RWPE2 (cell line): ENCODE results near the gene AICDA.
"Not testable (repeated sequence)": the region's sequence is repeated elsewhere in the genome, so short reads cannot be mapped to it uniquely, and the experiment has no call there.

Experiments
- ATAC-seq: fragments of 200-7000 bp; cut with Tn5 transposase; 3 replicates; pipeline ENCODE4 v1.9.1; 2021; ENCODE audit warnings: low read depth
- DNase-seq: peaks from one replicate; pipeline ENCODE4 v3.0.0-alpha.2; 2020; ENCODE audit warnings: low spot score
- H3K27ac ChIP-seq: fragments of 450-650 bp; 2 replicates; pipeline ENCODE4 v1.5.1; 2017; ENCODE audit warnings: mild to moderate bottlenecking; ENCODE audit not compliant: poor library complexity, severe bottlenecking
- H3K27me3 ChIP-seq: fragments of 250-450 bp; sonication (Bioruptor Pico); 2 replicates; pipeline ENCODE4 v1.5.1; 2021; ENCODE audit warnings: mild to moderate bottlenecking, moderate library complexity; ENCODE audit not compliant: insufficient read depth, poor library complexity, severe bottlenecking
- H3K36me3 ChIP-seq: fragments of 250-450 bp; sonication (Bioruptor Pico); 2 replicates; pipeline ENCODE4 v1.5.1; 2020; ENCODE audit warnings: low read depth, mild to moderate bottlenecking, moderate library complexity
- H3K4me1 ChIP-seq: fragments of 250-450 bp; sonication (Bioruptor Pico); 2 replicates; pipeline ENCODE4 v1.5.1; 2021; ENCODE audit warnings: mild to moderate bottlenecking, moderate library complexity; ENCODE audit not compliant: insufficient read depth, poor library complexity, severe bottlenecking
- H3K4me3 ChIP-seq: fragments of 250-450 bp; sonication (Bioruptor Pico); 2 replicates; pipeline ENCODE4 v1.5.1; 2021; ENCODE audit warnings: mild to moderate bottlenecking, moderate library complexity; ENCODE audit not compliant: severe bottlenecking
- H3K9me3 ChIP-seq: fragments of 250-450 bp; sonication (Bioruptor Pico); 2 replicates; pipeline ENCODE4 v1.5.1; 2021; ENCODE audit warnings: mild to moderate bottlenecking, moderate library complexity; ENCODE audit not compliant: severe bottlenecking
- CTCF ChIP-seq: fragments of 450-650 bp; IDR thresholded peaks from one replicate; pipeline ENCODE4 v1.5.1; 2017; ENCODE audit warnings: mild to moderate bottlenecking, moderate library complexity; ENCODE audit not compliant: poor library complexity, severe bottlenecking

AICDA gene

GRCh38 chr12:8630131-8630530 is 17.5 kb upstream of the AICDA start:
- no peak overlapping the region for H3K4me3 ChIP-seq
- no peaks in the 10 kb centered on the region for H3K4me1 ChIP-seq
- ATAC-seq (no peak), DNase-seq (no peak)
- H3K9me3 ChIP-seq = no peaks in the 10 kb centered on the region
- no peak for TF ChIP-seq CTCF
- no peaks in the 10 kb centered on the region for H3K27me3 ChIP-seq
- H3K27ac ChIP-seq = no peak overlapping the region
- H3K36me3 ChIP-seq = no peaks in the 10 kb centered on the region

- H3K27ac ChIP-seq = no peak overlapping the region
- no peak for TF ChIP-seq CTCF
- no peak for DNase-seq
Observed at GRCh38 chr12:8629486-8630033, 16.9 kb upstream of the AICDA start.

GRCh38 chr12:8628731-8629130 is 16.1 kb upstream of the AICDA start:
- H3K9me3 ChIP-seq = no peaks in the 10 kb centered on the region
- H3K4me3 ChIP-seq = no peak overlapping the region
- H3K27me3 ChIP-seq = no peaks in the 10 kb centered on the region
- no peaks in the 10 kb centered on the region for H3K4me1 ChIP-seq
- H3K27ac ChIP-seq = no peak overlapping the region
- DNase-seq = no peak
- ATAC-seq = no peak
- no peak for TF ChIP-seq CTCF
- no peaks in the 10 kb centered on the region for H3K36me3 ChIP-seq

More at GRCh38 chr12:8629486-8630033, 16.9 kb upstream of the AICDA start:
- H3K4me3 ChIP-seq = no peak overlapping the region
- no peak for ATAC-seq
- H3K4me1 ChIP-seq = no peaks in the 10 kb centered on the region
- H3K9me3 ChIP-seq = no peaks in the 10 kb centered on the region
- no peaks in the 10 kb centered on the region for H3K36me3 ChIP-seq
- H3K27me3 ChIP-seq = no peaks in the 10 kb centered on the region

GRCh38 chr12:8624750-8625149 is 12.1 kb upstream of the AICDA start:
- not testable (repeated sequence) for H3K4me3 ChIP-seq, H3K36me3 ChIP-seq, H3K9me3 ChIP-seq, H3K4me1 ChIP-seq, DNase-seq, H3K27ac ChIP-seq, H3K27me3 ChIP-seq, ATAC-seq

GRCh38 chr12:8622646-8623045 is 10.0 kb upstream of the AICDA start:
- no peak for TF ChIP-seq CTCF
- no peak for DNase-seq
- H3K4me1 ChIP-seq = peaks cover 5% of the 10 kb centered on the region
- no peak overlapping the region for H3K27ac ChIP-seq
- no peak overlapping the region for H3K4me3 ChIP-seq
- no peaks in the 10 kb centered on the region for H3K27me3 ChIP-seq
- no peaks in the 10 kb centered on the region for H3K36me3 ChIP-seq
- no peak for ATAC-seq
- no peaks in the 10 kb centered on the region for H3K9me3 ChIP-seq
